ENCODE results near the gene SLC40A1.

GRCh38 chr2:189551808-189552207 lies 28.8 kb downstream of the SLC40A1 start:
- TF ChIP-seq CTCF (conservative IDR thresholded peaks at IDR 0.05; ENCODE audit: low read depth, low read length) (no peak), EZH2phosphoT487 (IDR thresholded peaks at IDR 0.05; ENCODE audit: borderline replicate concordance, low read length) (no peak)

All from PC-3 (cell line).